C4-2B (cell line): ENCODE results near the gene SLC47A1.
"Not testable (repeated sequence)": the region's sequence is repeated elsewhere in the genome, so short reads cannot be mapped to it uniquely, and the experiment has no call there.

Source experiments
- CTCF ChIP-seq: fragments of 450-650 bp; conservative IDR thresholded peaks from 2 replicates; pipeline ENCODE4 v1.5.1; 2017; ENCODE audit warnings: mild to moderate bottlenecking
- ZFX ChIP-seq: fragments of 450-650 bp; IDR thresholded peaks from 2 replicates; pipeline ENCODE4 v1.6.1; 2017

DNA sequence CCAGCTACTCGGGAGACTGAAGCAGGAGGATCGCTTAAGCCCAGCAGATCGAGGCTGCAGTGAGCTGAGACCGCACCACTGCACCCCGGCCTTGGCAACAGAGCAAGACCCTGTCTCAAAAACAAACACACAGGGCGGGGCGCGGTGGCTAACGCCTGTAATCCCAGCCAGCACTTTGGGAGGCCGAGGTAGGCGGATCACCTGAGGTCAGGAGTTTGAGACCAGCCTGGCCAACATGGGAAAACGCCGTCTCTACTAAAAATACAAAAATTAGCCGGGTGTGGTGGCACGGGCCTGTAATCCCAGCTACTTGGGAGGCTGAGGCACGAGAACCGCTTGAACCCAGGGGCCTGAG is 46.9 kb downstream of the SLC47A1 start:
- TF ChIP-seq CTCF, ZFX: not testable (repeated sequence)
